DND-41 (cell line): ENCODE measurements around the gene EPHB6.

Experiments
- ATAC-seq: fragments of 200-7000 bp; cut with Tn5 transposase; 3 replicates; pipeline ENCODE4 v1.9.1; 2021; ENCODE audit warnings: low read depth; ENCODE audit not compliant: insufficient read depth
- DNase-seq: peaks from one replicate; pipeline ENCODE4 v3.0.0-alpha.2; 2020
- H2AFZ ChIP-seq: 2 replicates; pipeline ENCODE4 v1.6.0; 2012; ENCODE audit warnings: low read depth, low read length
- H3K27ac ChIP-seq: 2 replicates; pipeline ENCODE4 v1.5.1; 2012; ENCODE audit warnings: low read length, inconsistent platforms
- H3K27me3 ChIP-seq: fragments of 200-600 bp; sonication (generic); 2 replicates; pipeline ENCODE4 v1.6.0; 2012; ENCODE audit warnings: low read length, mild to moderate bottlenecking, inconsistent platforms; ENCODE audit not compliant: insufficient read depth, poor library complexity
- H3K36me3 ChIP-seq: 2 replicates; pipeline ENCODE4 v1.5.1; 2012; ENCODE audit warnings: low read length, inconsistent platforms; ENCODE audit not compliant: insufficient read depth
- H3K4me1 ChIP-seq: 2 replicates; pipeline ENCODE4 v1.5.1; 2012; ENCODE audit warnings: mild to moderate bottlenecking, low read length; ENCODE audit not compliant: insufficient read depth
- H3K4me2 ChIP-seq: 2 replicates; pipeline ENCODE4 v1.6.0; 2012; ENCODE audit warnings: mild to moderate bottlenecking, moderate library complexity, low read length, inconsistent platforms; ENCODE audit not compliant: insufficient read depth
- H3K4me3 ChIP-seq, 2 experiments: fragments of 200-600 bp in 1 of 2; shearing (Covaris generic) in 1 of 2; 2 replicates each; pipeline ENCODE4 v1.5.1; 2012 to 2016; ENCODE audit warnings: inconsistent platforms in 2 of 2, low read length in 2 of 2, mild to moderate bottlenecking in 2 of 2, low read depth in 1 of 2, moderate library complexity in 1 of 2
- H3K79me2 ChIP-seq: 2 replicates; pipeline ENCODE4 v1.6.0; 2012; ENCODE audit warnings: low read length, inconsistent platforms; ENCODE audit not compliant: insufficient read depth
- H3K9ac ChIP-seq: 2 replicates; pipeline ENCODE4 v1.6.0; 2012; ENCODE audit warnings: low read depth, mild to moderate bottlenecking, inconsistent platforms, low read length, moderate library complexity
- H3K9me3 ChIP-seq: 2 replicates; pipeline ENCODE4 v1.5.1; 2012; ENCODE audit warnings: low read length, moderate library complexity, mild to moderate bottlenecking, inconsistent platforms; ENCODE audit not compliant: insufficient read depth, severe bottlenecking
- H4K20me1 ChIP-seq: 2 replicates; pipeline ENCODE4 v1.6.0; 2012; ENCODE audit warnings: low read length; ENCODE audit not compliant: insufficient read depth
- CTCF ChIP-seq: IDR thresholded peaks from 2 replicates; pipeline ENCODE4 v1.5.1; 2012; ENCODE audit warnings: borderline replicate concordance, low read length, moderate library complexity, mild to moderate bottlenecking; ENCODE audit not compliant: poor library complexity, severe bottlenecking; ENCODE audit errors: extremely low read depth
- EZH2 ChIP-seq: IDR thresholded peaks from 3 replicates; pipeline ENCODE4 v1.6.1; 2012; ENCODE audit warnings: borderline replicate concordance, low read depth, mild to moderate bottlenecking, moderate library complexity, low read length, inconsistent platforms; ENCODE audit not compliant: severe bottlenecking

Gene EPHB6

GRCh38 chr7:142882338-142882678, 27.4 kb downstream of the EPHB6 start:
- no peaks in the 10 kb centered on the region for H3K27me3 ChIP-seq
- ATAC-seq = no peak
- DNase-seq = no peak
- H2AFZ ChIP-seq = no peak overlapping the region
- no peaks in the 10 kb centered on the region for H3K79me2 ChIP-seq
- H4K20me1 ChIP-seq = no peaks in the 10 kb centered on the region
- H3K9me3 ChIP-seq = no peaks in the 10 kb centered on the region
- H3K36me3 ChIP-seq = no peaks in the 10 kb centered on the region
- no peak overlapping the region for H3K9ac ChIP-seq
- no peak overlapping the region for H3K4me3 ChIP-seq
- H3K4me1 ChIP-seq = no peaks in the 10 kb centered on the region
- no peak overlapping the region for H3K27ac ChIP-seq
- H3K4me2 ChIP-seq = no peak overlapping the region
- TF ChIP-seq EZH2 = no peak
- TF ChIP-seq CTCF = no peak

- Histone ChIP-seq H3K4me2 (no peak overlapping the region), H3K9ac (no peak overlapping the region), H3K36me3 (no peaks in the 10 kb centered on the region), H2AFZ (no peak overlapping the region), H3K4me3 (no peak overlapping the region), H3K9me3 (no peaks in the 10 kb centered on the region), H3K27me3 (no peaks in the 10 kb centered on the region), H3K4me1 (no peaks in the 10 kb centered on the region), H4K20me1 (no peaks in the 10 kb centered on the region), H3K27ac (no peak overlapping the region), H3K79me2 (no peaks in the 10 kb centered on the region)
- no peak for DNase-seq
- TF ChIP-seq CTCF (no peak), EZH2 (no peak)
- no peak for ATAC-seq
Observed at GRCh38 chr7:142883145-142883544, 28.3 kb downstream of the EPHB6 start.

GRCh38 chr7:142883571-142884285, 28.9 kb downstream of the EPHB6 start:
- no peak for ATAC-seq

More at GRCh38 chr7:142883571-142884285, 28.9 kb downstream of the EPHB6 start:
- no peaks in the 10 kb centered on the region for H4K20me1 ChIP-seq
- no peak overlapping the region for H3K27ac ChIP-seq
- no peak overlapping the region for H3K4me3 ChIP-seq
- no peak overlapping the region for H3K4me2 ChIP-seq
- no peak overlapping the region for H2AFZ ChIP-seq
- H3K36me3 ChIP-seq = no peaks in the 10 kb centered on the region
- no peak for DNase-seq
- no peaks in the 10 kb centered on the region for H3K27me3 ChIP-seq
- TF ChIP-seq EZH2 (no peak), CTCF (no peak)
- H3K4me1 ChIP-seq = no peaks in the 10 kb centered on the region
- H3K9ac ChIP-seq = no peak overlapping the region
- H3K9me3 ChIP-seq = no peaks in the 10 kb centered on the region
- no peaks in the 10 kb centered on the region for H3K79me2 ChIP-seq
